A549 (cell line): ENCODE results near the gene FKBP11.

Source experiments
- CBX2 ChIP-seq: fragments of 200-600 bp; sonication (generic); IDR thresholded peaks from 2 replicates; pipeline ENCODE4 v1.6.1; 2016; ENCODE audit warnings: low read depth, mild to moderate bottlenecking, borderline replicate concordance
- CHD4 ChIP-seq: fragments of 200-600 bp; sonication (generic); IDR thresholded peaks from 2 replicates; pipeline ENCODE4 v1.6.1; 2016; ENCODE audit warnings: antibody characterized with exemption, mild to moderate bottlenecking, borderline replicate concordance
- MAFK ChIP-seq: fragments of 450-650 bp; IDR thresholded peaks from 2 replicates; pipeline ENCODE4 v1.6.1; 2014; ENCODE audit not compliant: partially characterized antibody
- ZFP36 ChIP-seq: fragments of 450-650 bp; IDR thresholded peaks from 2 replicates; pipeline ENCODE4 v1.6.1; 2014; ENCODE audit warnings: borderline replicate concordance; ENCODE audit not compliant: partially characterized antibody
- TF ChIP-seq, protein P1 (sequence below): fragments of >200 bp; sonication (Bioruptor Twin); formaldehyde crosslinking; IDR thresholded peaks from 3 replicates; pipeline ENCODE4 v1.5.1; 2016
- TF ChIP-seq, protein P2 (sequence below): IDR thresholded peaks from 2 replicates; pipeline ENCODE4 v1.6.1; 2012
- TF ChIP-seq, protein P3 (sequence below): fragments of 200-600 bp; sonication (generic); IDR thresholded peaks from 2 replicates; pipeline ENCODE4 v1.6.1; 2016; ENCODE audit warnings: antibody characterized with exemption, mild to moderate bottlenecking, moderate library complexity

DNA sequence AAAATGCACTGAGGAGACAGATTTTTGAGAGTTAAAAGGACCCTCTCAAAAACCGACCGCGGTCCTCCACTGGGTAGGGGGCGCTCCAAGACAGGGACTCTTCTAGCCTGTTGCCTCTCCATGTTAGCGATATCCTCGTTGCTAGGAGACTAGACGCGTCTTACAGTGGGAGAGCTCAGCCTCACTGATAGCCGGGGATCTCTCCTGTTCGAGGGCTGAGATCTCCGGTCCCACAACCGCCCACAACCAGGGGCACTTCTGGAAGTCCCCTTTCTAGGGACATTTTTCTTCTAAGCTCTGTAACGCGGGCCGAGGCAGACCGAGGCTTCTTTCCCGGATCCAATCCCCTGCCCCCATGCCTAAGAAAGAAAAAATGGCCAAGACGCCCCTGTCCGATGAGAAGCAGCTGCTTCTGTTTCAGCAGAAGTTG is 21.3 kb downstream of the FKBP11 start:
- no peak for TF ChIP-seq CBX2
- TF ChIP-seq, protein P1, sequence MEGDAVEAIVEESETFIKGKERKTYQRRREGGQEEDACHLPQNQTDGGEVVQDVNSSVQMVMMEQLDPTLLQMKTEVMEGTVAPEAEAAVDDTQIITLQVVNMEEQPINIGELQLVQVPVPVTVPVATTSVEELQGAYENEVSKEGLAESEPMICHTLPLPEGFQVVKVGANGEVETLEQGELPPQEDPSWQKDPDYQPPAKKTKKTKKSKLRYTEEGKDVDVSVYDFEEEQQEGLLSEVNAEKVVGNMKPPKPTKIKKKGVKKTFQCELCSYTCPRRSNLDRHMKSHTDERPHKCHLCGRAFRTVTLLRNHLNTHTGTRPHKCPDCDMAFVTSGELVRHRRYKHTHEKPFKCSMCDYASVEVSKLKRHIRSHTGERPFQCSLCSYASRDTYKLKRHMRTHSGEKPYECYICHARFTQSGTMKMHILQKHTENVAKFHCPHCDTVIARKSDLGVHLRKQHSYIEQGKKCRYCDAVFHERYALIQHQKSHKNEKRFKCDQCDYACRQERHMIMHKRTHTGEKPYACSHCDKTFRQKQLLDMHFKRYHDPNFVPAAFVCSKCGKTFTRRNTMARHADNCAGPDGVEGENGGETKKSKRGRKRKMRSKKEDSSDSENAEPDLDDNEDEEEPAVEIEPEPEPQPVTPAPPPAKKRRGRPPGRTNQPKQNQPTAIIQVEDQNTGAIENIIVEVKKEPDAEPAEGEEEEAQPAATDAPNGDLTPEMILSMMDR, result peak; percentile 90
- no peak for TF ChIP-seq MAFK
- TF ChIP-seq ZFP36, result no peak
- TF ChIP-seq, protein P2, sequence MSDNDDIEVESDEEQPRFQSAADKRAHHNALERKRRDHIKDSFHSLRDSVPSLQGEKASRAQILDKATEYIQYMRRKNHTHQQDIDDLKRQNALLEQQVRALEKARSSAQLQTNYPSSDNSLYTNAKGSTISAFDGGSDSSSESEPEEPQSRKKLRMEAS, result peak; percentile 35; the same call in 1 of the 2 replicates
- no peak for TF ChIP-seq CHD4
- TF ChIP-seq, protein P3, sequence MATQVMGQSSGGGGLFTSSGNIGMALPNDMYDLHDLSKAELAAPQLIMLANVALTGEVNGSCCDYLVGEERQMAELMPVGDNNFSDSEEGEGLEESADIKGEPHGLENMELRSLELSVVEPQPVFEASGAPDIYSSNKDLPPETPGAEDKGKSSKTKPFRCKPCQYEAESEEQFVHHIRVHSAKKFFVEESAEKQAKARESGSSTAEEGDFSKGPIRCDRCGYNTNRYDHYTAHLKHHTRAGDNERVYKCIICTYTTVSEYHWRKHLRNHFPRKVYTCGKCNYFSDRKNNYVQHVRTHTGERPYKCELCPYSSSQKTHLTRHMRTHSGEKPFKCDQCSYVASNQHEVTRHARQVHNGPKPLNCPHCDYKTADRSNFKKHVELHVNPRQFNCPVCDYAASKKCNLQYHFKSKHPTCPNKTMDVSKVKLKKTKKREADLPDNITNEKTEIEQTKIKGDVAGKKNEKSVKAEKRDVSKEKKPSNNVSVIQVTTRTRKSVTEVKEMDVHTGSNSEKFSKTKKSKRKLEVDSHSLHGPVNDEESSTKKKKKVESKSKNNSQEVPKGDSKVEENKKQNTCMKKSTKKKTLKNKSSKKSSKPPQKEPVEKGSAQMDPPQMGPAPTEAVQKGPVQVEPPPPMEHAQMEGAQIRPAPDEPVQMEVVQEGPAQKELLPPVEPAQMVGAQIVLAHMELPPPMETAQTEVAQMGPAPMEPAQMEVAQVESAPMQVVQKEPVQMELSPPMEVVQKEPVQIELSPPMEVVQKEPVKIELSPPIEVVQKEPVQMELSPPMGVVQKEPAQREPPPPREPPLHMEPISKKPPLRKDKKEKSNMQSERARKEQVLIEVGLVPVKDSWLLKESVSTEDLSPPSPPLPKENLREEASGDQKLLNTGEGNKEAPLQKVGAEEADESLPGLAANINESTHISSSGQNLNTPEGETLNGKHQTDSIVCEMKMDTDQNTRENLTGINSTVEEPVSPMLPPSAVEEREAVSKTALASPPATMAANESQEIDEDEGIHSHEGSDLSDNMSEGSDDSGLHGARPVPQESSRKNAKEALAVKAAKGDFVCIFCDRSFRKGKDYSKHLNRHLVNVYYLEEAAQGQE, result no peak
